WI38 (cell line): ENCODE results near the gene LRMDA.

Experiments used
- H3K4me3 ChIP-seq: 2 replicates; pipeline ENCODE4 v1.5.1; 2011; ENCODE audit warnings: low read depth, mild to moderate bottlenecking, control low read depth, low read length
- CTCF ChIP-seq: IDR thresholded peaks from 2 replicates; pipeline ENCODE4 v1.5.1; 2012; ENCODE audit warnings: low read depth, mild to moderate bottlenecking, control low read depth, low read length

The LRMDA gene

GRCh38 chr10:75630746-75631145, 199.3 kb downstream of the LRMDA start:
- no peak for TF ChIP-seq CTCF
- H3K4me3 ChIP-seq = no peak overlapping the region

GRCh38 chr10:75632805-75633462, 201.5 kb downstream of the LRMDA start:
- no peak overlapping the region for H3K4me3 ChIP-seq
- TF ChIP-seq CTCF = no peak

DNA sequence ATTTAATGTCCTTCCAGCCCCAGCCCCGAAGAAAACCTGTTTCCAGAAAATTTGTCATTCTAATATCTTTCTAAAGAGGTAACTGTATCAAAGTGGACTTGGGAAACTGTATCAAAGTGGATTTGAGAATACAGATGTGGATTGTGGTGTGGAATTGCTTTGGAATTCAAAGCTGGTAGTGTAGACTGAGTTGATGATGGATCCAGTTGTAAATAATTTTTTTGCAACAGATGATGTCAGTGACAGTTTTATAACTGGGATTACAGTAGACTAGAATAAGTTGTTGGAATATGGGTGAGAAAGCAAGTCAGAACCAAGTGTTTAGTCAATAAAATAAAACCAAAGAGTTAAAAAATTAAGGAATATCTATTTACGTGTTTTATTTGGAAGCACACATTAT, 202.1 kb downstream of the LRMDA start:
- H3K4me3 ChIP-seq = no peak overlapping the region
- no peak for TF ChIP-seq CTCF

GRCh38 chr10:75634947-75635346, 203.5 kb downstream of the LRMDA start:
- no peak overlapping the region for H3K4me3 ChIP-seq
- TF ChIP-seq CTCF = no peak

- no peak for TF ChIP-seq CTCF
- H3K4me3 ChIP-seq = no peak overlapping the region
Observed at GRCh38 chr10:75638752-75639151, 207.3 kb downstream of the LRMDA start.

- no peak overlapping the region for H3K4me3 ChIP-seq
- TF ChIP-seq CTCF = no peak
Observed at GRCh38 chr10:75639736-75640135, 208.3 kb downstream of the LRMDA start.

DNA sequence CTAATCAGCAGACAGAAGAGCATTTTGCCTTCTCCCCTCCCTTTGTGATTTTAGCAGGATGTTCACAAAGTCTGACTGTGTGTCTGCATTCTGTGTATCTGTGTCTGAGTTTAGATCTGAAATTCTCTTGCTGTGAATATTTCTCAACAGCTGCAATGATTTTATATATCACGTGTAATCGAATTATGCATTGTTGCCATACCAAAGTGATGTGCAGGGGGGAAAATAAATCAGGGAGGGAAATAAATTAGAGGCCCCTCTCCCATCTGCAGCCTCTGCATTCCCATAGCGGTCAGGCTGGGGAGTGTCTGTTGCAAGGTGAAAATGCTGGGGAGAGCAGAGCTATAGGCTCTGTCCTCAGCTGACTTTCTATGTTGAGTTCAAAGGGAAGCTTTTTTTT, 209.0 kb downstream of the LRMDA start:
- no peak for TF ChIP-seq CTCF
- no peak overlapping the region for H3K4me3 ChIP-seq
